ENCODE measurements around the gene MMD.
A peak's percentile ranks its signal among the peaks of the same experiment; 100 is the strongest.
"Not testable (repeated sequence)": the region's sequence is repeated elsewhere in the genome, so short reads cannot be mapped to it uniquely, and the experiment has no call there.

MMD gene

GRCh38 chr17:55391244-55391757 lies 30.3 kb downstream of the MMD start:
- DNase-seq: no peak

- no peak for DNase-seq
Observed at GRCh38 chr17:55390364-55390977, 31.2 kb downstream of the MMD start.

GRCh38 chr17:55389715-55390114 lies 31.9 kb downstream of the MMD start:
- not testable (repeated sequence) for DNase-seq

GRCh38 chr17:55388842-55389241 lies 32.8 kb downstream of the MMD start:
- DNase-seq: no peak

- DNase-seq: no peak
Observed at GRCh38 chr17:55386796-55387332, 34.8 kb downstream of the MMD start.

GRCh38 chr17:55384643-55385232 lies 36.9 kb downstream of the MMD start:
- no peak for DNase-seq

- DNase-seq: no peak
Observed at GRCh38 chr17:55383771-55384642, 37.6 kb downstream of the MMD start.

GRCh38 chr17:55381017-55381770 lies 40.4 kb downstream of the MMD start:
- DNase-seq: no peak

- DNase-seq: no peak
Observed at GRCh38 chr17:55377671-55378275, 43.9 kb downstream of the MMD start.

- no peak for DNase-seq
Observed at GRCh38 chr17:55368706-55369105, 52.9 kb downstream of the MMD start.

- no peak for DNase-seq
Observed at GRCh38 chr17:55366020-55366481, 55.6 kb downstream of the MMD start.

GRCh38 chr17:55363033-55363432 lies 58.6 kb downstream of the MMD start:
- DNase-seq: no peak

GRCh38 chr17:55360971-55361370 lies 60.7 kb downstream of the MMD start:
- no peak for DNase-seq

GRCh38 chr17:55356434-55357328 lies 65.0 kb downstream of the MMD start:
- DNase-seq: peak; percentile 62

GRCh38 chr17:55354941-55355340 lies 66.7 kb downstream of the MMD start:
- no peak for DNase-seq

GRCh38 chr17:55354010-55354409 lies 67.6 kb downstream of the MMD start:
- DNase-seq: no peak

GRCh38 chr17:55351226-55351625 lies 70.4 kb downstream of the MMD start:
- DNase-seq: no peak

GRCh38 chr17:55350825-55351205 lies 70.8 kb downstream of the MMD start:
- no peak for DNase-seq

GRCh38 chr17:55348749-55349354 lies 72.8 kb downstream of the MMD start:
- peak; percentile 27 for DNase-seq

GRCh38 chr17:55347341-55347740 lies 74.3 kb downstream of the MMD start:
- DNase-seq: no peak

- DNase-seq: no peak
Observed at GRCh38 chr17:55346658-55347057, 75.0 kb downstream of the MMD start.
